ENCODE data around the gene IDI1. TPM values are rescaled to one million over a fixed set of nuclear protein-coding genes. Genes with fewer than 3 reads are reported as not detected.

IDI1 gene
- polyA plus RNA-seq, 1 experiment: 10.0 TPM

- CTCF ChIA-PET: no interaction called here
- TF ChIP-seq CTCF (IDR thresholded peaks at IDR 0.05; ENCODE audit: insufficient read depth, low read depth, low read length): no peak
- H3K4me3 ChIP-seq (ENCODE audit: low read depth, low read length): no peak overlapping the region
- no peak for DNase-seq (ENCODE audit: low read depth)
- H3K36me3 ChIP-seq (ENCODE audit: control insufficient read depth, insufficient read depth, low read length): peaks cover 28% of the 10 kb centered on the region
- POLR2A ChIA-PET: no interaction called here
- no peaks in the 10 kb centered on the region for H3K27me3 ChIP-seq (ENCODE audit: control insufficient read depth, insufficient read depth, low read length)
Observed at GRCh38 chr10:996031-996430, 52.9 kb downstream of the IDI1 start.

- no peak for TF ChIP-seq CTCF (IDR thresholded peaks at IDR 0.05; ENCODE audit: insufficient read depth, low read depth, low read length)
- H3K4me3 ChIP-seq (ENCODE audit: low read depth, low read length): no peak overlapping the region
- no peak for DNase-seq (ENCODE audit: low read depth)
- no peaks in the 10 kb centered on the region for H3K27me3 ChIP-seq (ENCODE audit: control insufficient read depth, insufficient read depth, low read length)
- ChIA-PET CTCF (no interaction called here), POLR2A (no interaction called here)
- peaks cover 29% of the 10 kb centered on the region for H3K36me3 ChIP-seq (ENCODE audit: control insufficient read depth, insufficient read depth, low read length)
Observed at GRCh38 chr10:995559-995926, 53.4 kb downstream of the IDI1 start.

GRCh38 chr10:994836-995558, 53.9 kb downstream of the IDI1 start:
- Histone ChIP-seq H3K27me3 (ENCODE audit: control insufficient read depth, insufficient read depth, low read length) (no peaks in the 10 kb centered on the region), H3K36me3 (ENCODE audit: control insufficient read depth, insufficient read depth, low read length) (peaks cover 28% of the 10 kb centered on the region), H3K4me3 (ENCODE audit: low read depth, low read length) (no peak overlapping the region)
- ChIA-PET POLR2A (no interaction called here), CTCF (no interaction called here)
- DNase-seq (ENCODE audit: low read depth): no peak
- no peak for TF ChIP-seq CTCF (IDR thresholded peaks at IDR 0.05; ENCODE audit: insufficient read depth, low read depth, low read length)

- CTCF ChIA-PET: no interaction called here
- POLR2A ChIA-PET: no interaction called here
- no peak for TF ChIP-seq CTCF (IDR thresholded peaks at IDR 0.05; ENCODE audit: insufficient read depth, low read depth, low read length)
- H3K4me3 ChIP-seq (ENCODE audit: low read depth, low read length): no peak overlapping the region
- H3K27me3 ChIP-seq (ENCODE audit: control insufficient read depth, insufficient read depth, low read length): no peaks in the 10 kb centered on the region
- no peak for DNase-seq (ENCODE audit: low read depth)
- H3K36me3 ChIP-seq (ENCODE audit: control insufficient read depth, insufficient read depth, low read length): peaks cover 20% of the 10 kb centered on the region
Observed at GRCh38 chr10:992871-993270, 56.0 kb downstream of the IDI1 start.

- Histone ChIP-seq H3K27me3 (ENCODE audit: control insufficient read depth, insufficient read depth, low read length) (no peaks in the 10 kb centered on the region), H3K4me3 (ENCODE audit: low read depth, low read length) (no peak overlapping the region), H3K36me3 (ENCODE audit: control insufficient read depth, insufficient read depth, low read length) (peaks cover 18% of the 10 kb centered on the region)
- ChIA-PET CTCF (no interaction called here), POLR2A (no interaction called here)
- no peak for TF ChIP-seq CTCF (IDR thresholded peaks at IDR 0.05; ENCODE audit: insufficient read depth, low read depth, low read length)
- DNase-seq (ENCODE audit: low read depth): no peak
Observed at GRCh38 chr10:992467-992866, 56.5 kb downstream of the IDI1 start.
